ENCODE measurements around the gene SLCO4A1.

Gene SLCO4A1

GRCh38 chr20:62638679-62639406 is 3.5 kb upstream of the SLCO4A1 start:
- FAIRE-seq: no peak

- no peak for FAIRE-seq
Observed at GRCh38 chr20:62639765-62640164, 2.5 kb upstream of the SLCO4A1 start.

- no peak for FAIRE-seq
Observed at GRCh38 chr20:62640870-62641269, 1.4 kb upstream of the SLCO4A1 start.

GRCh38 chr20:62641321-62642050 is 817 bp upstream of the SLCO4A1 start:
- no peak for FAIRE-seq

- FAIRE-seq: no peak
Observed at GRCh38 chr20:62642666-62643520, 590 bp downstream of the SLCO4A1 start.

- no peak for FAIRE-seq
Observed at GRCh38 chr20:62643521-62644043, 1.3 kb downstream of the SLCO4A1 start.

GRCh38 chr20:62644044-62644795 is 1.9 kb downstream of the SLCO4A1 start:
- FAIRE-seq: no peak

GRCh38 chr20:62644802-62645496 is 2.6 kb downstream of the SLCO4A1 start:
- no peak for FAIRE-seq

GRCh38 chr20:62645613-62646012 is 3.3 kb downstream of the SLCO4A1 start:
- no peak for FAIRE-seq

GRCh38 chr20:62646851-62647520 is 4.7 kb downstream of the SLCO4A1 start:
- no peak for FAIRE-seq

- no peak for FAIRE-seq
Observed at GRCh38 chr20:62647521-62648317, 5.4 kb downstream of the SLCO4A1 start.

- no peak for FAIRE-seq
Observed at GRCh38 chr20:62648318-62648995, 6.2 kb downstream of the SLCO4A1 start.

- no peak for FAIRE-seq
Observed at GRCh38 chr20:62649140-62649539, 6.8 kb downstream of the SLCO4A1 start.

GRCh38 chr20:62650551-62651284 is 8.4 kb downstream of the SLCO4A1 start:
- FAIRE-seq: no peak

GRCh38 chr20:62651285-62652021 is 9.2 kb downstream of the SLCO4A1 start:
- FAIRE-seq: no peak

GRCh38 chr20:62652041-62652893 is 10.0 kb downstream of the SLCO4A1 start:
- peak; percentile 97 for FAIRE-seq

- FAIRE-seq: no peak
Observed at GRCh38 chr20:62652894-62653305, 10.6 kb downstream of the SLCO4A1 start.

All from endometrium (tissue), 2 donors.